GM12872 (cell line): ENCODE results near the gene FBLIM1.

Source experiments
- CTCF ChIP-seq: IDR thresholded peaks from 3 replicates; pipeline ENCODE4 v1.5.1; 2011; ENCODE audit warnings: low read depth, mild to moderate bottlenecking, low read length, moderate library complexity; ENCODE audit not compliant: insufficient read depth

FBLIM1 gene

GRCh38 chr1:15753776-15754175 lies 4.8 kb upstream of the FBLIM1 start:
- TF ChIP-seq CTCF = no peak

- no peak for TF ChIP-seq CTCF
Observed at GRCh38 chr1:15755021-15755645, 3.5 kb upstream of the FBLIM1 start.

- no peak for TF ChIP-seq CTCF
Observed at GRCh38 chr1:15755646-15756040, 3.0 kb upstream of the FBLIM1 start.

GRCh38 chr1:15756143-15757015 lies 2.2 kb upstream of the FBLIM1 start:
- TF ChIP-seq CTCF = no peak

GRCh38 chr1:15757016-15757543 lies 1.5 kb upstream of the FBLIM1 start:
- no peak for TF ChIP-seq CTCF

GRCh38 chr1:15757575-15758342 lies 836 bp upstream of the FBLIM1 start:
- TF ChIP-seq CTCF = no peak
